Fibroblast of the conjunctiva (primary cell): Measurements from ENCODE around the gene DZANK1.
"Not testable (repeated sequence)": the region's sequence is repeated elsewhere in the genome, so short reads cannot be mapped to it uniquely, and the experiment has no call there.

Experiments
- DNase-seq: peaks from one replicate; pipeline ENCODE4 v3.0.0-alpha.2; 2010; ENCODE audit warnings: low read depth

The DZANK1 gene

GRCh38 chr20:18466894-18467730 lies at the start of gene DZANK1, which contains the start of gene POLR3F:
DZANK1 (minus strand) TSS chr20:18467030; CDS start chr20:18465358, 1,672 bp downstream.
POLR3F (plus strand) TSS chr20:18467390; CDS start chr20:18467507, 117 bp downstream.
- DNase-seq = peak; percentile 91

- no peak for DNase-seq
Measured at GRCh38 chr20:18515973-18516372, 49.1 kb upstream of the DZANK1 start.

- DNase-seq = no peak
Measured at GRCh38 chr20:18514127-18514526, 47.3 kb upstream of the DZANK1 start.

GRCh38 chr20:18513208-18513607 lies 46.4 kb upstream of the DZANK1 start:
- DNase-seq = no peak

DNA sequence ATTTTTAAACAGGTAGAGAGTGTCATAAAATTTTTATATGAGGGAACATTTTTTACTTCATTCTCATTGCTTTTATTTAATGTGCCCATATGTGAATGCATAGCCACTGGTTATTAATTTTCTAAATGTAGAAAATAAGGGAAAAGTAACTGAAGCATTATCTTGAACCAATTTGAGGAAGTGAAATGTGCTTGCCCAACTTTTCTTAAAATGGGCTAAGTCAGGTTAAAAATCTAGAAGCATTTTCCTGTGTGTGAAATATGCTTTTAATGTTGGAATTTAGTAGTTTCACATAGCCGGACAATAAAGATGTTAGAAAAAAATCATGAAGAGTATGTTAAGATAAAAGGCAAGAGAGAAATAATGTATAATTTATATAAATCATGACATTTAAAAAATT lies 44.7 kb upstream of the DZANK1 start:
- no peak for DNase-seq

DNA sequence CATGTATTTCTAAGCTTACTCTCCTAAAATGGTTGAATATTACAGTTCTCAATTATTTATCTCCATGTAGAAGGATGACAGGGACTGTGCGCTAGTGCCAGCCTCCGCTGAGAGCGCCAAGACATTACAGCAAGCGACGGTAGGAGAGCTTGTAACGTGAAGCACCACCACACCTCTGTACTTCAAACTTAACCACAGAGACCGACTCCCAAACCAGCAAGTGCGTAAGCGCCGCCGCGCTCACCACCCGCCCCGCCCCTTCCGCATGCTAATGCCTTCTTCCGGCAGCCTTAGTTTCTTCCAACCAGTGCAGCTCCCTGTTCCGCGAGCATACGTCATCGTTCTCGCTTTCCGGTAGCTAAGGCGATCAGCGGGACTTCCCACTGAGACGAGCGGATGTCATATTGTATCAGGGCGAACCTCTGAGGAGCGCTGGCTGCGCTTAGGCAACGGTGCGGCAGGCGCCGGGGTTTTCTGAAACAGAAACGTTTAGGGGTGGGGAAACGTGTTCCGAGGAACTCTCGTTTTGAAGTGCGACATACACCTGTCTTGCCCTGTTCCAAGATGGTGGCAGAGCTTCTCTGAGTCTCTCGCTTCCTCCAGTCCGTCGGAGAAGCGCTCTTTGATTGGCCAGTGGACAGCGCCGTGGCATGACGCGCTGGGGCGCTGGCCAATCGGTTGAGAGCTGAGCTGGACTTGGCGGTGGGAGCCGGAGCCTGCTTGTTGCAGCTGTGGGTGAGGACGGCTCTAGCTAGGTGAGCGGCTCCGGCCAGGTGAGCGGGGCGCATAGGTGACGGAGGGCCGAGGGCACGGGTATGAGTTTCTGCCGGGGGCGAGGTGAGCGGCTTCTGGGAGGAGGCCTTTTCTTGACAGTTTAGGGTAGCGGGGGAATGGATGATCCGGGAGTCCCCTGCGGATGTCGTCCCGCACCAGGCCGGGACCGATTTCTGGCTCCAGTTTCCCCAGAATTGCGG lies 40.7 kb upstream of the DZANK1 start, which contains the start of gene SEC23B:
SEC23B (plus strand) TSS at position 723 of the 974 bp plus-strand sequence. CDS start 2,896 bp downstream, outside the sequence.
- peak; percentile 95 for DNase-seq

DNA sequence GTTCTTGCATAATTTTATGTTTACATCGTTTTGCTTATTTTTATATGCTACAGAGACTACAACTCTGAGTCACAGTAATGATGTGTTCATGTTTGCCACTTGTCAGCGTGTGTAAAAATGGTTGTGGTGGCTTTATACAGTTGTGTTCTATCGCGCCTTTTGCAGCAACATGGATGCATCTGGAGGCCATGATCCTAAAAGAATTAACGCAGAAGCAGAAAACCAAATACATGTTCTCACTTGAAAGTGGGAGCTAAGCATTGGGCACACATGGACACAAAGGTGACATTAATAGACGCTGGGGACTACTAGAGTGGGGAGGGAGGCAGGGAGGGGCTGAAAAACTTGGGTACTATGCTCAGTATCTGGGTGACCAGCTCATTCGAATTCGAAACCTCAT lies 39.9 kb upstream of the DZANK1 start:
- DNase-seq = no peak

DNA sequence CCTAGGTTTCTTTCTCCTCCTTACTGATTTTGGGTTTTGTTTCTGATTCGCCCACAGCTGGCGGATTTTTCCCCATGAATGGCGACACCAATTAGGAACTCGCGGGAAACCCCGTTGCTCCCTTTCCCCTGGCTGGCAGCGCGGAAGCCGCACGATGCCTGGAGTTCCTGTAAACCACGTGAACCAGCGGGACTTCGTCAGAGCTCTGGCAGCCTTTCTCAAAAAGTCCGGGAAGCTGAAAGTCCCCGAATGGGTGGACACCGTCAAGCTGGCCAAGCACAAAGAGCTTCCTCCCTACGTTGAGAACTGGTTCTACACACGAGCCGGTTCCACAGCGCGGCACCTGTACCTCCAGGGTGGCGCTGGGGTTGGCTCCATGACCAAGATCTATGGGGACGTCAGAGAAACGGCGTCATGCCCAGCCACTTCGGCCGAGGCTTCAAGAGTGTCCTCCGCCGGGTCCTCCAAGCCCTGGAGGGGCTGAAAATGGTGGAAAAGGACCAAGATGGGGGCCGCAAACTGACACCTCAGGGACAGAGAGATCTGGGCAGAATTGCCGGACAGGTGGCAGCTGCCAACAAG lies 37.7 kb upstream of the DZANK1 start:
- no peak for DNase-seq

DNA sequence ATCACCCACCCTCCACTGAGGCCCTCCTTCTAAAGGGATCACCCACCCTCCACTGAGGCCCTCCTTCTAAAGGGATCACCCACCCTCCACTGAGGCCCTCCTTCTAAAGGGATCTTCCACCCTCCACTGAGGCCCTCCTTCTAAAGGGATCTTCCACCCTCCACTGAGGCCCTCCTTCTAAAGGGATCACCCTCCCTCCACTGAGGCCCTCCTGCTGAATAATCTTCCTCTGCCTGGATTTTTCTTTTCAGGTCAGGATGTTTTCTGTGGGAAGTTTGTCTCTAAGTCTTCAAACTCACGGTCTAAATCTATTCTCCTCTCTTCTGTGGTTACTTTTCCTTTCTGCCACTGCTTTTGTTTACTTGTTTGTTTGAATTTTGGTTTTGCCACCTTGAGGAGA lies 34.8 kb upstream of the DZANK1 start:
- not testable (repeated sequence) for DNase-seq

GRCh38 chr20:18497603-18498002 lies 30.8 kb upstream of the DZANK1 start:
- DNase-seq = no peak

- DNase-seq = peak; percentile 65
Measured at GRCh38 chr20:18496740-18497592, 30.1 kb upstream of the DZANK1 start, which contains the start of gene RBBP9. RBBP9 (minus strand) TSS chr20:18497225; CDS start chr20:18497167, 58 bp downstream.

GRCh38 chr20:18496042-18496441 lies 29.2 kb upstream of the DZANK1 start:
- no peak for DNase-seq

DNA sequence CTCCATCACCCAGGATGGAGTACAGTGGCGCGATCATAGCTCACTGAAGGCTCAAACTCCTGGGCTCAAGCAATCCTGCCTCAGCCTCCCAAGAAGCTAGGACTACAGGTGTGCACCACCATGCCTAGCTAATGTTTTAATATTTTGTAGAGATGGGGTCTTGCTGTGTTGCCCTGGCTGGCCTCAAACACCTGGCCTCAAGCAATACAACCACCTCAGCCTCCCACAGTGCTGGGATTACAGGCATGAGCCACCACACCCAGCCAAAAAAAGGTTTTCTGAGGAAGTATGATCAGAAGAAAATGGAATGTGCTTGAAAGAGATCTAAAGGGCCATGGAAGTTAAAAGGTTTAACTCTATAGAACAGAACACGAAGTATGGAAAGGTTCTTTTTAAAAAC lies 21.5 kb upstream of the DZANK1 start:
- no peak for DNase-seq

DNA sequence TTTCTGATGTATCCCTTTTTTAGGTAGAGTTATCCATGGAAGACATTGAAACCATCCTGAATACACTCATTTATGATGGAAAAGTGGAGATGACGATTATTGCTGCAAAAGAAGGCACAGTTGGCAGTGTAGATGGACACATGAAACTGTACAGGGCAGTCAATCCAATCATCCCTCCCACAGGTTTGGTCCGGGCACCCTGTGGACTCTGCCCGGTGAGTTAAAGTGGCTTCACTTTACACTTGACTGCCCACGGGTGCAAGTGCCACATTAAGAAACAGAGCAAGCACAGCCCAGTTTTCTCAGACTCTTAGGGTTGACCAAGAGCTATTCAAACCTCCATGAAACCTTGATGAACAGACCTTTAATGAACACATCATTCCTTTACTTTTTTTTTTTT lies 14.8 kb upstream of the DZANK1 start:
- DNase-seq = no peak

DNA sequence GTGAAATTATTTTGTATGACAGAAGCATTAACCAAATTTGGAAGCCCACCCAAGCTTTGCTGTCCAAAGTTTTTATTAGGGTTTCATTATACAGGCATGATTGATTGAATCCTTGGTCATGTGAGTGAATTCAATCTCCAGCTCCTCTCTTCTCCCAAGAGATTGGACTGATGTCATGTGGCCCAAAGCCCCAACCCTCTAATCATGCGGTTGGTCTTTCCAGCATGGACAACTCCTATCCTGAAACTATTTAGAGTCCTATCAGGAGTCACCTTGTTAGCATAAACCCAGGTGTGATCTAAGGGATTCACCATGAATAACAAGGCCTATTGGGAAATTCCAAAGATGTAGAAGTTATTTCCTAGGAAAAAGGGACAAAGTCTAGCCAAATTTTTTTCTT lies 11.0 kb upstream of the DZANK1 start:
- no peak for DNase-seq

- no peak for DNase-seq
Measured at GRCh38 chr20:18477218-18477617, 10.4 kb upstream of the DZANK1 start.

- no peak for DNase-seq
Measured at GRCh38 chr20:18466574-18466893, 296 bp downstream of the DZANK1 start.

GRCh38 chr20:18465536-18466200 lies 1.2 kb downstream of the DZANK1 start:
- no peak for DNase-seq

- no peak for DNase-seq
Measured at GRCh38 chr20:18456600-18456999, 10.2 kb downstream of the DZANK1 start.

DNA sequence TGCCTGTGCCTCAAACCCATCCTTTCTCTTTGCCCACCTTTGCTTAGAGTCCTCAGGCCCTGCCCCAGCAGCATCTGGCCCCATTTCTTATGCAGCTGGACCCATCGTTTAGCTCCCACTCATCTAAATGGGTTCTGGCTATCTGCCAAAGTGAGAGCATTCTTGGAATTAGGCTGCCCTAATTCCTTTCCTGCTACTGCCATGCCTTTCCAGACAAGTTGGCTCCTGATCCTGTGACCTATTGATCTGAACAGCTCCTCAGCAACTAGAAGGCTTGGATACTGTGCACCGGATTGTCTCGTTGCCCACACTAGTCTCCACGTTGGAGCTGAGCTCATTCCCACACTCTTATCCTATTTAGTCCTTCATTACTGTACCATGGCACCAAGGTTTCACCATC lies 22.9 kb downstream of the DZANK1 start:
- DNase-seq = no peak

GRCh38 chr20:18440403-18440802 lies 26.4 kb downstream of the DZANK1 start:
- DNase-seq = no peak
